Bronchial epithelial cell (primary cell): ENCODE results near the gene NIT1. TPM values are rescaled to one million over a fixed set of nuclear protein-coding genes. Genes with fewer than 3 reads are reported as not detected.
"Not testable (repeated sequence)": the region's sequence is repeated elsewhere in the genome, so short reads cannot be mapped to it uniquely, and the experiment has no call there.

ENCODE experiments used
- DNase-seq: peaks from one replicate; pipeline ENCODE4 v3.0.0-alpha.2; 2010; ENCODE audit warnings: low read depth
- FAIRE-seq: peaks from 2 replicates; lab custom pipeline; 2011; peaks lifted over from hg19 to GRCh38; lab: Jason Lieb, UNC
- H3K27me3 ChIP-seq: 2 replicates; pipeline ENCODE4 v1.5.1; 2011; ENCODE audit warnings: low read length; ENCODE audit not compliant: control insufficient read depth, insufficient read depth
- H3K36me3 ChIP-seq: 2 replicates; pipeline ENCODE4 v1.5.1; 2011; ENCODE audit warnings: low read length; ENCODE audit not compliant: control insufficient read depth, insufficient read depth
- H3K4me3 ChIP-seq: 2 replicates; pipeline ENCODE4 v1.5.1; 2011; ENCODE audit warnings: mild to moderate bottlenecking, low read depth, low read length, control low read depth
- CTCF ChIP-seq: IDR thresholded peaks from 2 replicates; pipeline ENCODE4 v1.5.1; 2011; ENCODE audit warnings: mild to moderate bottlenecking, moderate library complexity, low read length, control low read depth, inconsistent platforms; ENCODE audit not compliant: insufficient read depth, severe bottlenecking
- total RNA-seq: library from RNA; depleted of rRNA; stranded (reverse); fragments of >200 nt; gene quantifications from 2 replicates; pipeline ENCODE4 v1.2.1, GENCODE V29; 2014

NIT1 gene
- total RNA-seq, 1 donor from 2014 or later = 40.5 TPM

- peaks cover 3% of the 10 kb centered on the region for H3K36me3 ChIP-seq
- no peak overlapping the region for H3K4me3 ChIP-seq
- no peak for DNase-seq
- no peaks in the 10 kb centered on the region for H3K27me3 ChIP-seq
- TF ChIP-seq CTCF = no peak
- no peak for FAIRE-seq
These were observed 6.4 kb upstream of the NIT1 start for GRCh38 chr1:161111527-161111926.

GRCh38 chr1:161113915-161114314 lies 4.0 kb upstream of the NIT1 start:
- Histone ChIP-seq H3K4me3 (no peak overlapping the region), H3K36me3 (peaks cover 3% of the 10 kb centered on the region), H3K27me3 (no peaks in the 10 kb centered on the region)
- FAIRE-seq = no peak
- no peak for TF ChIP-seq CTCF
- no peak for DNase-seq

DNA sequence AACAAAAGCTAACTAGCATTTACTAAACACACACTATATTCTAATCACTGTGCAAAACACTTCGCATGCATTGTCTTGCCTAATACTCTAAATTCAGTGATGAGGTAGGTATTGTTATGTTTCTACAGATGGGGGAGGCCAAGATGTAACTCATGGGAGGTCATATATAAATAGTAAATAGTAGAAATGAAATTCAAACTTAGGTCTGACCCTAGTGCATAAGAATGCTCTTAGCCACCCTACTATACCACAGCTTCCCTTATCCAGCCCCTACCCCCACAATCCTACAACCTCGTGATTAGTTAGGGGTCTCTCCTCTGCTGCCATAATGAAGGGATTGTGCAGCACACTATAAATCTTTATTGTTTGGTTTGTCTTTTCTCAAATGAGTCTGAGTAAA lies 3.3 kb upstream of the NIT1 start:
- DNase-seq (no peak), FAIRE-seq (no peak)
- peaks cover 3% of the 10 kb centered on the region for H3K36me3 ChIP-seq
- no peak overlapping the region for H3K4me3 ChIP-seq
- TF ChIP-seq CTCF = no peak
- no peaks in the 10 kb centered on the region for H3K27me3 ChIP-seq

GRCh38 chr1:161115132-161115711 lies 2.7 kb upstream of the NIT1 start:
- H3K4me3 ChIP-seq = no peak overlapping the region
- peak; percentile 95 for FAIRE-seq
- no peak for TF ChIP-seq CTCF
- H3K27me3 ChIP-seq = no peaks in the 10 kb centered on the region
- DNase-seq = peak; percentile 100
- peaks cover 1% of the 10 kb centered on the region for H3K36me3 ChIP-seq

DNA sequence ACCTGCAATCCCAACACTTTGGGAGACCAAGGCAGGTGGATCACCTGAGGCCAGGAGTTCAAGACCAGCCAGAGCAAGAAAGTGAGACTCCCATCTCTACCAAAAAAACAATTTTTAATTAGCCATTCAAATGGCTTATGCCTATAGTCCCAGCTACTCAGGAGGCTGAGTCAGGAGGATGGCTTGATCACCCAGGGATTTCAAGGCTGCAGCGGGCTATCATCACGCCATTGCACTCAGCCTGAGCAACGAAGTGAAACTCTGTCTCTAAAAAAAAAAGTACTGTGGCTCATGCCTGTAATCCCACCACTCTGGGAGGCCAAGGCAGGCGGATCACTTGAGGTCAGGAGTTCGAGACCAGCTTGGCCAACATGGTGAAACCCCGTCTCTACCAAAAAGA lies 1.9 kb upstream of the NIT1 start:
- not testable (repeated sequence) for FAIRE-seq, DNase-seq, H3K36me3 ChIP-seq, H3K27me3 ChIP-seq, H3K4me3 ChIP-seq

DNA sequence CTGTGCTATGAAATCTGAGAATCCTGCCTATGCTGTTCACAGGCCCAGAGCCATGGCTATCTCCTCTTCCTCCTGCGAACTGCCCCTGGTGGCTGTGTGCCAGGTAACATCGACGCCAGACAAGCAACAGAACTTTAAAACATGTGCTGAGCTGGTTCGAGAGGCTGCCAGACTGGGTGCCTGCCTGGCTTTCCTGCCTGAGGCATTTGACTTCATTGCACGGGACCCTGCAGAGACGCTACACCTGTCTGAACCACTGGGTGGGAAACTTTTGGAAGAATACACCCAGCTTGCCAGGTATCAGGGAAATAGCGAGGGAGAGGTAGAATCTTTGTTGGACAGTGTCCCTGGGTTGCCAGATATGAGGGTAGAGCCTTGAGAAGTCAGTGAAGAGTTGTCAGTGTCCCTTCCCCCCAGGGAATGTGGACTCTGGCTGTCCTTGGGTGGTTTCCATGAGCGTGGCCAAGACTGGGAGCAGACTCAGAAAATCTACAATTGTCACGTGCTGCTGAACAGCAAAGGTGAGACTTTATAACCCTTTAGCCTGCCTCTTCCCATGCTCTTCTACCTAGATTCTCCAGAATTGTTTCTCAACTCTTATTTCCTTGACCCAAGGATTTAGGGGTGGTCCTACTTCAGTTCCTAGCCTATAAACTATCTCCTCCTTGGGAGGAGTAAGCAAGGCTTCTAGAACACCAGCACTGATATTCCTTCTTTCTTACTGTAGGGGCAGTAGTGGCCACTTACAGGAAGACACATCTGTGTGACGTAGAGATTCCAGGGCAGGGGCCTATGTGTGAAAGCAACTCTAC lies 1.4 kb downstream of the NIT1 start:
- peak; percentile 50 for TF ChIP-seq CTCF
- Histone ChIP-seq H3K36me3 (peaks cover 24% of the 10 kb centered on the region), H3K4me3 (peak overlapping the region; percentile 97), H3K27me3 (no peaks in the 10 kb centered on the region)
- FAIRE-seq (no peak), DNase-seq (peak; percentile 94)
